GM12878 (cell line): ENCODE data around the gene BRD1.

Experiments used
- ATF3 ChIP-seq: IDR thresholded peaks from 2 replicates; pipeline ENCODE4 v1.6.1; 2011; ENCODE audit warnings: low read depth, mild to moderate bottlenecking, low read length, moderate library complexity, borderline replicate concordance; ENCODE audit errors: extremely low read depth
- BRCA1 ChIP-seq: IDR thresholded peaks from 2 replicates; pipeline ENCODE4 v1.6.1; 2011; ENCODE audit warnings: low read depth, low read length, improper control_type of control experiment
- CHD2 ChIP-seq: IDR thresholded peaks from 2 replicates; pipeline ENCODE4 v1.6.1; 2011; ENCODE audit warnings: low read depth, low read length, improper control_type of control experiment, borderline replicate concordance
- CTCF ChIP-seq, 3 experiments: IDR thresholded peaks in 2 of 3; conservative IDR thresholded peaks in 1 of 3; 2 replicates each; pipeline ENCODE4 v1.5.1; 2011; ENCODE audit warnings: low read depth in 3 of 3, low read length in 3 of 3, mild to moderate bottlenecking in 3 of 3, control low read depth in 2 of 3, moderate library complexity in 2 of 3, inconsistent platforms in 1 of 3, mixed read lengths in 1 of 3; ENCODE audit not compliant: control insufficient read depth in 2 of 3, insufficient read depth in 1 of 3; ENCODE audit errors: extremely low read depth in 1 of 3
- E2F4 ChIP-seq: IDR thresholded peaks from 2 replicates; pipeline ENCODE4 v1.6.1; 2012; ENCODE audit warnings: low read depth, low read length, improper control_type of control experiment
- KAT2A ChIP-seq: conservative IDR thresholded peaks from 2 replicates; pipeline ENCODE4 v1.6.1; 2011; ENCODE audit warnings: low read depth, low read length; ENCODE audit not compliant: control insufficient read depth
- POLR2A ChIP-seq: IDR thresholded peaks from 2 replicates; pipeline ENCODE4 v1.6.1; 2011; ENCODE audit warnings: low read depth, mild to moderate bottlenecking, low read length
- SIN3A ChIP-seq: IDR thresholded peaks from 2 replicates; pipeline ENCODE4 v1.6.1; 2012; ENCODE audit warnings: low read depth, low read length, improper control_type of control experiment
- SPI1 ChIP-seq: IDR thresholded peaks from 2 replicates; pipeline ENCODE4 v1.6.1; 2011; ENCODE audit warnings: low read depth, mild to moderate bottlenecking, low read length, moderate library complexity, borderline replicate concordance; ENCODE audit not compliant: insufficient read depth
- ZZZ3 ChIP-seq: IDR thresholded peaks from 2 replicates; pipeline ENCODE4 v1.6.1; 2011; ENCODE audit warnings: low read depth; ENCODE audit not compliant: control insufficient read depth, insufficient read length
- TF ChIP-seq, protein P1 (sequence below): IDR thresholded peaks from 2 replicates; pipeline ENCODE4 v1.6.1; 2012; ENCODE audit warnings: low read length, inconsistent platforms

DNA sequence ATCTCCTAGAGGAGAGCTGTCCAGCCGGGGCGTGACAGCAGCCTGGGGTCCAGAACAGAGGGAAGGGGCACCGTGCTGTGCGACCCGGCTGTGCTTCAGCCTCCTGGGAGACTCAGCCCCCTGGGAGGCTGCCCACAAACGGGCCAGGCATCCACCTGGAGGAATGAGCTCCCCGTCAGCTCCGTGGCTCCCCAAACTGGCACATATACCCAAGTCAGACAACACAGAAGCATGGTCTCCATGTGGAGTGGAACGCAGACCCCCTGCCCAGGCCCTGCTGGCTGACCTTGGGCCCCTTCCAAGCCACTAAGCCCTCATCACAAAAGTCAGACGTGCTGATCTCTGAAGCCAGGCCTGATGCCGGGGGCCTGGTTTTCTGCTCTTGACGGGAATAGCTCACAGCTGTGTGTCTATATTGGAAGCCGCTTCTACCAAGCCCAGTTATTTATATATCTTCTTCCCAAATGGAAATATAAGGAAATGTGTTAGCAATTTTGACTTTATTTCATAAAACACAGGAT, 91.7 kb downstream of the BRD1 start:
- TF ChIP-seq, protein P1, sequence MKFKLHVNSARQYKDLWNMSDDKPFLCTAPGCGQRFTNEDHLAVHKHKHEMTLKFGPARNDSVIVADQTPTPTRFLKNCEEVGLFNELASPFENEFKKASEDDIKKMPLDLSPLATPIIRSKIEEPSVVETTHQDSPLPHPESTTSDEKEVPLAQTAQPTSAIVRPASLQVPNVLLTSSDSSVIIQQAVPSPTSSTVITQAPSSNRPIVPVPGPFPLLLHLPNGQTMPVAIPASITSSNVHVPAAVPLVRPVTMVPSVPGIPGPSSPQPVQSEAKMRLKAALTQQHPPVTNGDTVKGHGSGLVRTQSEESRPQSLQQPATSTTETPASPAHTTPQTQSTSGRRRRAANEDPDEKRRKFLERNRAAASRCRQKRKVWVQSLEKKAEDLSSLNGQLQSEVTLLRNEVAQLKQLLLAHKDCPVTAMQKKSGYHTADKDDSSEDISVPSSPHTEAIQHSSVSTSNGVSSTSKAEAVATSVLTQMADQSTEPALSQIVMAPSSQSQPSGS = no peak
- TF ChIP-seq E2F4 = no peak
- no peak for TF ChIP-seq CHD2
- TF ChIP-seq POLR2A = no peak
- TF ChIP-seq SIN3A = no peak
- TF ChIP-seq ZZZ3 = no peak
- TF ChIP-seq BRCA1 = no peak
- no peak for TF ChIP-seq CTCF (IDR thresholded peaks at IDR 0.05 in 2 of 3, conservative IDR thresholded peaks at IDR 0.05 in 1 of 3; ENCODE audit: control insufficient read depth in 2 of 3, extremely low read depth in 1 of 3, insufficient read depth in 1 of 3, low read depth in 3 of 3, low read length in 3 of 3)
- no peak for TF ChIP-seq KAT2A
- TF ChIP-seq SPI1 = no peak
- TF ChIP-seq ATF3 = no peak
